ENCODE data around the gene PRKCZ. TPM values are rescaled to one million over a fixed set of nuclear protein-coding genes. Genes with fewer than 3 reads are reported as not detected.

The PRKCZ gene
- total and polyA plus RNA-seq, 7 donors, result 0.07 to 2.3 (median 0.42) TPM; not detected in 1

- TF ChIP-seq CTCF (IDR thresholded peaks at IDR 0.05), result no peak
- ATAC-seq (no peak), DNase-seq (no peak)
- no peaks in the 10 kb centered on the region for H3K36me3 ChIP-seq (ENCODE audit: insufficient read depth in 1 of 2, low read depth in 1 of 2)
- no peaks in the 10 kb centered on the region for H3K9me3 ChIP-seq
- WGBS, 3 donors, result 0 to 1% (median 0%) methylated on average over 1 to 51 of the region's 51 CpGs
- H3K27me3 ChIP-seq (ENCODE audit: insufficient read depth in 3 of 3, low read length in 2 of 3), result peaks cover 0 to 68% (median 33%) of the 10 kb centered on the region in 3 donors
- intact Hi-C loops (cut with DNase I), result no loop called here
- H3K4me3 ChIP-seq, result peak overlapping the region; percentile 30
- no peak overlapping the region for H3K27ac ChIP-seq
- H3K4me1 ChIP-seq, result no peaks in the 10 kb centered on the region
Observed at GRCh38 chr1:2050461-2050792, 216 bp downstream of the PRKCZ start.

GRCh38 chr1:2050793-2051682 lies 827 bp downstream of the PRKCZ start:
- DNase-seq (no peak), ATAC-seq (no peak)
- Histone ChIP-seq H3K27me3 (ENCODE audit: insufficient read depth in 3 of 3, low read length in 2 of 3) (peaks cover 0 to 62% (median 30%) of the 10 kb centered on the region in 3 donors), H3K4me1 (no peaks in the 10 kb centered on the region), H3K4me3 (peak overlapping the region; percentile 30), H3K36me3 (ENCODE audit: insufficient read depth in 1 of 2, low read depth in 1 of 2) (no peaks in the 10 kb centered on the region), H3K27ac (no peak overlapping the region), H3K9me3 (no peaks in the 10 kb centered on the region)
- 7 to 10% (median 7%) methylated on average over 71 to 84 of the region's 84 CpGs for WGBS, 3 donors
- TF ChIP-seq CTCF (IDR thresholded peaks at IDR 0.05), result no peak
- intact Hi-C loops (cut with DNase I), result no loop called here

GRCh38 chr1:2052054-2052679 lies 2.0 kb downstream of the PRKCZ start:
- Histone ChIP-seq H3K27me3 (ENCODE audit: insufficient read depth in 3 of 3, low read length in 2 of 3) (peaks cover 0 to 55% (median 30%) of the 10 kb centered on the region in 3 donors), H3K9me3 (no peaks in the 10 kb centered on the region), H3K36me3 (ENCODE audit: insufficient read depth in 1 of 2, low read depth in 1 of 2) (no peaks in the 10 kb centered on the region), H3K4me3 (no peak overlapping the region), H3K27ac (no peak overlapping the region), H3K4me1 (no peaks in the 10 kb centered on the region)
- no peak for TF ChIP-seq CTCF (IDR thresholded peaks at IDR 0.05)
- 50 to 66% (median 55%) methylated on average over 12 to 16 of the region's 16 CpGs for WGBS, 3 donors
- intact Hi-C loops (cut with DNase I), result no loop called here
- DNase-seq, result no peak
- no peak for ATAC-seq

GRCh38 chr1:2052756-2053155 lies 2.5 kb downstream of the PRKCZ start:
- WGBS, 3 donors, result 73 to 86% (median 77%) methylated on average over 9 to 10 of the region's 10 CpGs
- no peak for DNase-seq
- intact Hi-C loops (cut with DNase I), result no loop called here

More at GRCh38 chr1:2052756-2053155, 2.5 kb downstream of the PRKCZ start:
- no peak for ATAC-seq
- no peak overlapping the region for H3K27ac ChIP-seq
- peaks cover 0 to 49% (median 27%) of the 10 kb centered on the region in 3 donors for H3K27me3 ChIP-seq (ENCODE audit: insufficient read depth in 3 of 3, low read length in 2 of 3)
- H3K4me3 ChIP-seq, result no peak overlapping the region
- no peak for TF ChIP-seq CTCF (IDR thresholded peaks at IDR 0.05)
- H3K36me3 ChIP-seq (ENCODE audit: insufficient read depth in 1 of 2, low read depth in 1 of 2), result no peaks in the 10 kb centered on the region
- H3K9me3 ChIP-seq, result no peaks in the 10 kb centered on the region
- H3K4me1 ChIP-seq, result no peaks in the 10 kb centered on the region

Data from psoas muscle (tissue), 8 donors.